GM03348 (cell line): ENCODE measurements around the gene ACAP3.
A peak's percentile ranks its signal among the peaks of the same experiment; 100 is the strongest.

Experiments
- DNase-seq: peaks from one replicate; pipeline ENCODE4 v3.0.0; 2012; ENCODE audit warnings: low spot score

Gene ACAP3

GRCh38 chr1:1285102-1285571, 22.6 kb downstream of the ACAP3 start:
- no peak for DNase-seq

GRCh38 chr1:1284221-1285101, 23.3 kb downstream of the ACAP3 start:
- no peak for DNase-seq

- DNase-seq = peak; percentile 44
These were observed 23.9 kb downstream of the ACAP3 start for GRCh38 chr1:1283821-1284220.

- DNase-seq = no peak
These were observed 24.7 kb downstream of the ACAP3 start for GRCh38 chr1:1282998-1283397.

- peak; percentile 57 for DNase-seq
These were observed 26.0 kb downstream of the ACAP3 start for GRCh38 chr1:1281533-1282321.

GRCh38 chr1:1280782-1281481, 26.8 kb downstream of the ACAP3 start:
- DNase-seq = no peak

- DNase-seq = no peak
These were observed 28.7 kb downstream of the ACAP3 start for GRCh38 chr1:1279028-1279427.

GRCh38 chr1:1278620-1279019, 29.1 kb downstream of the ACAP3 start:
- no peak for DNase-seq

- DNase-seq = no peak
These were observed 31.9 kb downstream of the ACAP3 start for GRCh38 chr1:1275836-1276235.

- no peak for DNase-seq
These were observed 32.7 kb downstream of the ACAP3 start for GRCh38 chr1:1274931-1275431.

GRCh38 chr1:1274299-1274930, 33.3 kb downstream of the ACAP3 start:
- DNase-seq = no peak

GRCh38 chr1:1273512-1274298, 34.0 kb downstream of the ACAP3 start, which contains the start of gene UBE2J2:
Gene UBE2J2, minus strand, starts transcription at chr1:1273854. Its CDS starts 5,862 bp downstream, at chr1:1267992.
- peak; percentile 99 for DNase-seq

- DNase-seq = peak; percentile 31
These were observed 34.6 kb downstream of the ACAP3 start for GRCh38 chr1:1273209-1273511.

GRCh38 chr1:1272341-1273208, 35.2 kb downstream of the ACAP3 start:
- no peak for DNase-seq

- DNase-seq = peak; percentile 75
These were observed 36.9 kb downstream of the ACAP3 start for GRCh38 chr1:1270813-1271212.

- no peak for DNase-seq
These were observed 39.4 kb downstream of the ACAP3 start for GRCh38 chr1:1268284-1268682.

GRCh38 chr1:1267488-1268283, 40.0 kb downstream of the ACAP3 start:
- DNase-seq = no peak

GRCh38 chr1:1264868-1265272, 42.9 kb downstream of the ACAP3 start:
- peak; percentile 90 for DNase-seq

- DNase-seq = no peak
These were observed 43.7 kb downstream of the ACAP3 start for GRCh38 chr1:1264026-1264425.
